Forelimb muscle (tissue), 1 donor: Measurements from ENCODE around the gene ERBB4. TPM values are rescaled to one million over a fixed set of nuclear protein-coding genes. Genes with fewer than 3 reads are reported as not detected.

ENCODE experiments used
- DNase-seq: peaks from one replicate; pipeline ENCODE4 v3.0.0-alpha.2; 2013; ENCODE audit warnings: low read depth
- polyA plus RNA-seq: library from polyadenylated mRNA; unstranded; fragments of 120-200 nt; gene quantifications from one replicate; pipeline ENCODE4 v1.2.1, GENCODE V29; 2013; ENCODE audit not compliant: insufficient read length

Gene ERBB4
- polyA plus RNA-seq, 1 donor = 8.8 TPM

GRCh38 chr2:211836409-211836808 is 702.2 kb downstream of the ERBB4 start:
- DNase-seq = no peak

GRCh38 chr2:211835695-211836094 is 702.9 kb downstream of the ERBB4 start:
- no peak for DNase-seq

- DNase-seq = no peak
Measured at GRCh38 chr2:211833582-211834279, 704.9 kb downstream of the ERBB4 start.

DNA sequence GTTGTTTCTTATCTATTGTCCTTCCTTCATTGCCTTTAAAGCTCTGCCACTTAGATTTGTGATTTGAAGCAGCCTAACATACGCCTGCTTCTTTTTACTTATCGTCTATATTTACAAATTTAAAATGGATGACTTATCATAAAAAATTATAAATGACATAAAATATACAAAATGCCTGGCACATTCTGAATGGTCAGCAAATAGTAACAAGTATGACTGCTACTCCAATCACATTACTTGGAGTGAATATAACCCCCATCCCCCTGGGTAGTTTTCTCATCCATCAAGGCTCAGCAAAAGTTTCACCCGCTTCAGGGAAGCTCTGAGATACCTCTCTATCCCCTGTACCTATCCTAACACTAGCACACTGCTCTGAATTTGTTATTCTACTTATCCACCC is 708.9 kb downstream of the ERBB4 start:
- DNase-seq = no peak

GRCh38 chr2:211823886-211824479 is 714.6 kb downstream of the ERBB4 start:
- no peak for DNase-seq

- DNase-seq = no peak
Measured at GRCh38 chr2:211822686-211823335, 715.8 kb downstream of the ERBB4 start.

GRCh38 chr2:211816754-211817153 is 721.8 kb downstream of the ERBB4 start:
- no peak for DNase-seq

GRCh38 chr2:211812587-211812986 is 726.0 kb downstream of the ERBB4 start:
- no peak for DNase-seq

GRCh38 chr2:211802666-211803065 is 735.9 kb downstream of the ERBB4 start:
- DNase-seq = no peak

- DNase-seq = no peak
Measured at GRCh38 chr2:211800001-211800400, 738.6 kb downstream of the ERBB4 start.

GRCh38 chr2:211798868-211799267 is 739.7 kb downstream of the ERBB4 start:
- DNase-seq = no peak

- no peak for DNase-seq
Measured at GRCh38 chr2:211793690-211794089, 744.9 kb downstream of the ERBB4 start.

GRCh38 chr2:211789982-211790381 is 748.6 kb downstream of the ERBB4 start:
- DNase-seq = no peak

DNA sequence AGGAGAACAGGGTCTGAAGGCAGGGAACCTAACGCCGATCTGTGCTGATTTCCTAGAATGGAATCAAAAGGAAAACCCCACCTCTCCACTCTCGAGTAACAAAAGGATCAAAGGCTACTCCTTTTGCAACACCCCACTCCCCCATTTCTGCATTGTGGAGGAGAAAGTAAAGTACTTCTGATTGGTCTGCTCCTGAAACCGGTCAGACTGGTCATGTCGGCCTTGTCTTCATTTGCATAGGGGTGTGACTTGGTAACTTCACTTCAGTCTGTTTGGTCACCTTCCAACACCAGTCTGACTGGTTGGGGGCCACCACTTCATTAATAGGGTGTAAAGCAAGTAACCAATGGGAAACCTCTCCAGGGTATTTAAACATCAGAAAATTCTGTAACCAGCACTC is 771.9 kb downstream of the ERBB4 start:
- DNase-seq = no peak

GRCh38 chr2:211762479-211762878 is 776.1 kb downstream of the ERBB4 start:
- no peak for DNase-seq

DNA sequence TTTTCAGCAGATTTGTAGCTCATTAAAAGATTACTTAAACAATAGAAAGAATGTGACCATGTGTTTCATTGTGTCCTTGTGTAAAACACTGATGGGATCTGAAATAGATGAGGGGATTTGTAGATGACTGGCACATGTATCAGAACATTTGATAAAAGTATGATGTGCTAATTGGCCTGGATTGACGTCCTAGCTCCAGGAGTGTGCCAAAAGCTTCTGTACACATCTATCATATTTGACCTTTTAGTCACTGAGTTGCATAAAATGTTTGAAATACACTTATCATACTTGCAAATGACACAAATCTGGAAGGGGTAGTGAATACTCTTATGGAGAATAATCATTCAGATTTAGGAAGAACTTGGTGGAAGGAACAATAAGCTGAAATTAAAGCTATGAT is 778.5 kb downstream of the ERBB4 start:
- no peak for DNase-seq

GRCh38 chr2:211756266-211756665 is 782.3 kb downstream of the ERBB4 start:
- DNase-seq = no peak

GRCh38 chr2:211755187-211755586 is 783.4 kb downstream of the ERBB4 start:
- no peak for DNase-seq

DNA sequence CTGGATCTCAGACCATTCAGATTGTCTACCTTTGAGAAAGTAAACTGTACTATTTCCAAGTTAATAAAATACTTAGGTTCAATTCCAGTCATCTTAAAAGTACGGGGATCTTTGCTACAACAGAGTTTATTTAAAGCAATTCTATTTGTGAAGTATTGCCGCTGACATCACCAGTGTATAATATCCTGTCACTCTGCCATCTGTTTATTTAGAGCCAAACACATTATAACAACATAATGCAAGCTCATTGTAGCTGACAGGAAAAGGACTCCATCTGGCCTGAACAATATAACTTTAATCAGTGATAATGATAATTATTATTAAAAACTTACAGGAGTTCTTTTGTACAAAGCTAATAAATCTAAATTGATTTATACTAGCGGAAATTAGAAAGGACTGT is 786.8 kb downstream of the ERBB4 start:
- DNase-seq = no peak

- DNase-seq = no peak
Measured at GRCh38 chr2:211748339-211748738, 790.3 kb downstream of the ERBB4 start.

GRCh38 chr2:211745295-211746097 is 793.1 kb downstream of the ERBB4 start:
- DNase-seq = peak; percentile 25

DNA sequence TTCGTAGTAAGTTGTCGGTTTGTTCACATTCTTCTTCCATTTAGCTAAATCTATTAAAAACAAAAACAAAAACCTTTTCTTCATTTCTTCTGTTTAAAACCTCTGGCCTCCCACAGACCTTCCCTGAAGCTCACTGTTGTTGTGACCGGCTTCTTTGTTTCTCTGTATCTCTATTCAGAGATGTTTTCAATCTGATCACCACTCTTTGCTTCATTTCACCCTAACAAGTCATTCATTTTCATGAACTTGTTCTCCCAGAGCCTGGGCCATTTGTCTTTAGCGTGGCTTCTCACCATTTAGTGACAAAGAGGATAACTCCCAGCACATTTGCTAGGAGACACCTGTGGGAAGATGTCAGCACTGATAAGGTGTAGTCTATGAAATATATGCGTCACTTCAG is 794.2 kb downstream of the ERBB4 start:
- DNase-seq = no peak
